ENCODE results near the gene AGBL5.

Gene AGBL5

DNA sequence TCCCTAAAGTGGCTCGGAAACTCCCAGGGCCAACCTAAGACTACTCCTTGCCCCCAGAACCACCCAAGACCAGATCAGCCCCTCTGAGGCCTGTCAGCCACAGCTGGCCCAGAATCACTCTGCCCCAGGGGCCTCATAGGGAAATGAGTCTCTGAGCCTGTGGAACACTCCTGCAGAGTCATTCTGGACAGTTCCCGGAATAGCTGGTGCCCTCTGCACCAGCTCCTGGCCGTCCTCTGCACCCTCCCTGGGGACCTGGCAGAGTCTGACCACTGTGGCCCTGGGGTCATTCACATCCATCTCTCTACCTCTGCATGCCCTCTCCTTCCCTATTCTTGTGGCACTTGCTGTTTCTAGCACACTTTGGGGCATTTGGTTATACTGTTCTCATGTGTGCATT, 33.3 kb upstream of the AGBL5 start:
- peaks cover 2% of the 10 kb centered on the region for H3K36me3 Mint-ChIP-seq
- no peak for DNase-seq (ENCODE audit: low spot score in 2 of 2)
- no peak overlapping the region for H3K27ac Mint-ChIP-seq
- H3K4me1 Mint-ChIP-seq, result no peaks in the 10 kb centered on the region
- ATAC-seq (ENCODE audit: low read depth), result no peak
- no peaks in the 10 kb centered on the region for H3K9me3 Mint-ChIP-seq
- peaks cover 2% of the 10 kb centered on the region for H3K27me3 Mint-ChIP-seq
- H3K4me3 Mint-ChIP-seq, result no peak overlapping the region

DNA sequence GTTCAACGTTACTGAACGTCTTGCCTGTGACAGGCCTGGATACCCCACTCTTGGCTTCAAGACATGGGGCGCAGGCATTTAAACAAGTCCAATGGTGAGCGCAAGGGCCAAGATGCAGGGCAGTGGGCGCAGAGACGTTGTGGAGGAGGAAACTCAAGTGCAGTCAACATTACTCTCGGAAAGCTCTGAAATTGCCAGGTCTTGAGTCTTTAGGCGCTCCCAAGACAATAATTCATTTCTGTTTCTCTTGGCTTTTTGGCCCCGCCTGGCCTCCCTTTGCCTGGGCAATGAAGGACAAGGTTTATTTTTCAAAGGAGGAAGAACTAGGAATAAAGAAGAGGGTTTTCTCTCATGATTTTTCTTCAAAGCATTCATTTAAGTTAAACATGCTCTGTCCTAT, 32.0 kb upstream of the AGBL5 start:
- H3K9me3 Mint-ChIP-seq, result no peaks in the 10 kb centered on the region
- H3K4me1 Mint-ChIP-seq, result no peaks in the 10 kb centered on the region
- H3K36me3 Mint-ChIP-seq, result peaks cover 2% of the 10 kb centered on the region
- H3K4me3 Mint-ChIP-seq, result no peak overlapping the region
- H3K27ac Mint-ChIP-seq, result no peak overlapping the region
- ATAC-seq (ENCODE audit: low read depth), result no peak
- peaks cover 2% of the 10 kb centered on the region for H3K27me3 Mint-ChIP-seq
- no peak for DNase-seq (ENCODE audit: low spot score in 2 of 2)

DNA sequence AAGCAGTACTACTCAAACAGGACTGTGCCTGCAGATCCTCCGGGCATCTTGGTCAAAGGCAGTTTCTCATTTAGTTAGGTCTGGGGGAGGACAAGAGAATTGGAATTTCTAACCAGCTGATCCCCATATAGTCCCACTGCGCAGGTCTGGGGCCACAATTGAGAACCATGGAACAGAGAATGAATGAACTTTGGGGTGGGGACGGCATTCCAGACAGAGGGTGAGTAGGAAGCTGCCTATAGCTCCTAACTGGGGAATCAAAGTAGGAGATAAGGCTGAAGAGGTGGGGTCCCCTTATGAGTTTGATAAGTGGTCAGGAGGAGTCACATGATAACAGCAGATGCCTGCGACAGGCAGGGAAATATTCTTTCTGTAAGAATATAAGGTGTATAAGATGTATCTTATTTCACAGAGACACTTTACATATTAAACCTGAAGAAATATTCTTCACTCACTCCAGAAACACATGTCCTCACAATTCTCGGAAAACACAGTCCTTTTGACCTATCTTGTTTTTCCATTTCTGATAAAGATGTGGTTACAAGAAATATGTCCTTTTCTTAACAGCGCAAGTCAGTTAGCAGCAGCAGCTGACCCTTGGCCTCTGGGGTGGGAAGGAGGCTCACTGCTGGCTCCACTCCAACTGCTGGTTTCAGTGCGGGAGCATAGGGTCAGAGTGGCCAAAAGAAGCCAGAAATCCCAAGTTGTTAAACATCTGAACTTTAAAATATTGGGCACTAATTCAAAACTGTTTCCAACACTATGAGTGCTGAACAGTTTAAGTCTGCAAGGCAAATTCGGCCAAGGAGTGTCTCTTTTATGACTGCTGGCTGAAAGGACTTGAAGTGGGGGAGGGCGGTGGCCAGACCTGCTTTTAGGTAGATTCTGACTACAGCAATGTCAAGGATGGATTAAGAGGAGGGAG, 31.3 kb upstream of the AGBL5 start:
- Mint-ChIP-seq H3K27ac (no peak overlapping the region), H3K4me3 (no peak overlapping the region), H3K36me3 (peaks cover 2% of the 10 kb centered on the region), H3K9me3 (no peaks in the 10 kb centered on the region), H3K4me1 (no peaks in the 10 kb centered on the region), H3K27me3 (peaks cover 2% of the 10 kb centered on the region)
- DNase-seq (ENCODE audit: low spot score in 2 of 2), result no peak
- no peak for ATAC-seq (ENCODE audit: low read depth)

DNA sequence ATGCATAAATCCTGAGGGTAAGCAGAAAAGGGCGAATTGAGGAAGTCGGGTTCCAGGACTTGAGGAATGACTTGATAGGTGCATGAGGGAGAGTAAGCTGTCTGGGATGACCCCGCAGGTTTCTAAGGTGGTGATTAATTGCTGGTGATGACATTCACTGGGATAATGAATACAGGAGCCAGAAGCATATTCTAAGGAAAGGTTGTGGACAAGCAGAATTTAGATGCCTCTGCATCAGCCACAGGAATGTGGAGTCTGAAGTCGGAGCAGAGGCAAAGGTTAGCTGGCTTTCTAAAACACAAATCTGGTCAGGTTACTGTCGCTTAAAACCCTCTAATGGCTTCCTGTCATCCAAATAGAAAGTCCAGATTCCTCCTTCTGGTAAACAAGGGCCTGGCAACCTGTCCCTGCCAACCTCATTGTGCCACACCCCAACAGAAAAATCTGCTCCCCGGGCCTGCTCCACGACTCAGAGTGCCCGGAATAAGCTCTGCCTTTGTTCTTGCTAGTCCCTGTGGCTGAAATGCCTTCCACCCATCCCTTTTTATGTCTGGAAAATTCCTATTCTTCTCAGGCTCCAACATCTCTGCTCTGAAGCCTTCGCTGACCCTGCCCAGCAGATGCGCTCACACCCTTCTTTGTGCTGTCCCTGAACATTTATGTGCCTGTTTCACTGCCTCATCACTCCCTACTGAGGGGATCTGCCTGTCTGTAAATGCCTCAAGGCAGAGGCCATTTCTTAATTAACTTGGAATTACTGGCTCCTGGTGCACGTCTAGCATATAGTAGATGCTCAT, 30.0 kb upstream of the AGBL5 start:
- peaks cover 2% of the 10 kb centered on the region for H3K27me3 Mint-ChIP-seq
- DNase-seq (ENCODE audit: low spot score in 2 of 2), result no peak
- no peak overlapping the region for H3K4me3 Mint-ChIP-seq
- H3K9me3 Mint-ChIP-seq, result no peaks in the 10 kb centered on the region
- H3K27ac Mint-ChIP-seq, result no peak overlapping the region
- H3K4me1 Mint-ChIP-seq, result no peaks in the 10 kb centered on the region
- no peak for ATAC-seq (ENCODE audit: low read depth)
- peaks cover 3% of the 10 kb centered on the region for H3K36me3 Mint-ChIP-seq

DNA sequence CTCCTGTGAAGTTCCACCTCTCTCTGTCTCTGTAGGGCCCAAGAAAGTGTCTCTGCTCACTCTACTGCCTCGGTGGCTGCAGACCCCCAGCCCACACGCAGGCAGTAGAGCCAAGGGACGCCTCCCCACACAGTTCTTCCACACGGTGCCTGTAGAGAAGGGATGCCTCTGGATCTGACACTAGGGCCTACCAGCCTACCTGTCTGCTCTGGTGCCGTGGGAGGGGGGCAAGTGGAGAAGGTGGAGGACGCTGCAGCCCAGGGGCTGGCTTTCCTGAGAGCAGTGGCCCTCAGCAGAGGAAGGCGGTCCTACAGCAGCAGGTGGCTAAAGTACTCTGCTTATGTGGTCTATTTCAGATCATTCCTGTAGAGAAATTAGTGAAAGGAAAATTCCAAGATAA, 27.7 kb upstream of the AGBL5 start:
- peaks cover 4% of the 10 kb centered on the region for H3K36me3 Mint-ChIP-seq
- H3K27ac Mint-ChIP-seq, result no peak overlapping the region
- peaks cover 2% of the 10 kb centered on the region for H3K4me1 Mint-ChIP-seq
- DNase-seq (ENCODE audit: low spot score in 2 of 2) (no peak), ATAC-seq (ENCODE audit: low read depth) (no peak)
- no peaks in the 10 kb centered on the region for H3K9me3 Mint-ChIP-seq
- H3K4me3 Mint-ChIP-seq, result no peak overlapping the region
- peaks cover 2% of the 10 kb centered on the region for H3K27me3 Mint-ChIP-seq

DNA sequence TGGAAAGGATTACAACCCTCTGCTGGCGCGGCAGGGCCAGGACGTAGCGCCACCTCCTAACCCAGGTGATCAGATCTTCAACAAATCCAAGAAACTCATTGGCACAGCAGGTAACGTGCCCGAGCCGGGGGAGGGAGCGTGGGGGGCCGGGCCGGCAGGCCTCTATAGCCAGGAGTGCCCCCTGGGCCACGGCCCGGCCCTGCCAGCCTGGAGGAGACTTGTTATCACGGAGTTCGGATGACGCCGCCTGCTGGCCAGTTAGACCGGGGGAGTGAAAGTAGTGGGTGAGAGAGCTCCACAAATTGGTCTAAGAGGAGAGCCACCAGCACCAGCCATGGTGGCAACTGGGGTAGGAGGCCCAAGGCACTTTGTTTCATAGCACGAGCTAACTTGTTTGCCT, 27.3 kb upstream of the AGBL5 start:
- peaks cover 2% of the 10 kb centered on the region for H3K27me3 Mint-ChIP-seq
- peaks cover 4% of the 10 kb centered on the region for H3K36me3 Mint-ChIP-seq
- no peaks in the 10 kb centered on the region for H3K9me3 Mint-ChIP-seq
- H3K4me1 Mint-ChIP-seq, result peaks cover 2% of the 10 kb centered on the region
- ATAC-seq (ENCODE audit: low read depth) (no peak), DNase-seq (ENCODE audit: low spot score in 2 of 2) (no peak)
- no peak overlapping the region for H3K4me3 Mint-ChIP-seq
- H3K27ac Mint-ChIP-seq, result no peak overlapping the region

DNA sequence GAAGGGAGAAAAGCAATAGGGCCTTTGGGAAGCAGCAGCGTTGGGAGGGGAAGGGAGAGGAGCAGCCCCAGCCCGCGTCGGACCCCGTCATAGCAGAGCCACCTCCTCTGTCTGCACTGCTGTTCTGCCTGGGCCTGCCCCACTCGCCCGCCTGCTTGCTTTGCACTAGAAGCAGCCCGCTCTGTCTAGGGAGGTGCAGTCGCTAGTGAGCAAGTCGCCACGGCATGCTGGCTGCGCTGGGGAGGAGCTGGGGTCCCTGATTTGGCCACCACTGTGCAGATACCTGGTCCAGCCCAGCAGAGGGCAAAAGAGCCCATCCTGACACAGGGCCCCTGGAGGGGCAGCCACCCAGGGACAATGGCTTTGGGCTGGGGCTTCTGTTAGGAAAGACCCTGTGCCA, 26.7 kb upstream of the AGBL5 start:
- Mint-ChIP-seq H3K9me3 (no peaks in the 10 kb centered on the region), H3K27me3 (peaks cover 2% of the 10 kb centered on the region), H3K4me3 (no peak overlapping the region), H3K4me1 (peaks cover 3% of the 10 kb centered on the region), H3K27ac (no peak overlapping the region), H3K36me3 (peaks cover 4% of the 10 kb centered on the region)
- DNase-seq (ENCODE audit: low spot score in 2 of 2) (no peak), ATAC-seq (ENCODE audit: low read depth) (no peak)

DNA sequence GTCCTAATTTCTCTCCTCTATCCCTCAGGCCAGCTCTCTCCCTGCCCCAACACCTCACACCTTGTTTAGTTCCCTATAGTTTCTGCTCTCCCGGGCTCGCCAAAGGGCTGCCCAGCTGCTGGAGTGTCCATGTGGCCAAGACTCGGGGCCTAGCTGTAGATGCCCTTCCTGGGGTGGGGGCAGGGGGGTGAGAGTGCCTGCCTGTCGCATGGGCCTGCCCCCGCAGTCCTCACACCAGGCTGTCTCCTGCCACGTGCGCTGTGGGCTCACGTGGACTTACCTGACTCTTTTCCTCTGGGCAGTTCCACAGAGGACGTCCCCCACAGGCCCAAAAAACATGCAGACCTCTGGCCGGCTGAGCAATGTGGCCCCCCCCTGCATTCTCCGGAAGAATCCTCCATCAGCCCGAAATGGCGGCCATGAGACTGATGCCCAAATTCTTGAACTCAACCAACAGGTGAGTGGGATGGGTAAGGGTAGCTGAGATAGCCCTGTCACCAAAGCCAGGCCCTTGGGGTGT, 26.1 kb upstream of the AGBL5 start:
- H3K4me1 Mint-ChIP-seq, result peaks cover 6% of the 10 kb centered on the region
- ATAC-seq (ENCODE audit: low read depth) (no peak), DNase-seq (ENCODE audit: low spot score in 2 of 2) (no peak)
- H3K27me3 Mint-ChIP-seq, result no peaks in the 10 kb centered on the region
- H3K36me3 Mint-ChIP-seq, result peaks cover 4% of the 10 kb centered on the region
- H3K4me3 Mint-ChIP-seq, result no peak overlapping the region
- no peak overlapping the region for H3K27ac Mint-ChIP-seq
- no peaks in the 10 kb centered on the region for H3K9me3 Mint-ChIP-seq

DNA sequence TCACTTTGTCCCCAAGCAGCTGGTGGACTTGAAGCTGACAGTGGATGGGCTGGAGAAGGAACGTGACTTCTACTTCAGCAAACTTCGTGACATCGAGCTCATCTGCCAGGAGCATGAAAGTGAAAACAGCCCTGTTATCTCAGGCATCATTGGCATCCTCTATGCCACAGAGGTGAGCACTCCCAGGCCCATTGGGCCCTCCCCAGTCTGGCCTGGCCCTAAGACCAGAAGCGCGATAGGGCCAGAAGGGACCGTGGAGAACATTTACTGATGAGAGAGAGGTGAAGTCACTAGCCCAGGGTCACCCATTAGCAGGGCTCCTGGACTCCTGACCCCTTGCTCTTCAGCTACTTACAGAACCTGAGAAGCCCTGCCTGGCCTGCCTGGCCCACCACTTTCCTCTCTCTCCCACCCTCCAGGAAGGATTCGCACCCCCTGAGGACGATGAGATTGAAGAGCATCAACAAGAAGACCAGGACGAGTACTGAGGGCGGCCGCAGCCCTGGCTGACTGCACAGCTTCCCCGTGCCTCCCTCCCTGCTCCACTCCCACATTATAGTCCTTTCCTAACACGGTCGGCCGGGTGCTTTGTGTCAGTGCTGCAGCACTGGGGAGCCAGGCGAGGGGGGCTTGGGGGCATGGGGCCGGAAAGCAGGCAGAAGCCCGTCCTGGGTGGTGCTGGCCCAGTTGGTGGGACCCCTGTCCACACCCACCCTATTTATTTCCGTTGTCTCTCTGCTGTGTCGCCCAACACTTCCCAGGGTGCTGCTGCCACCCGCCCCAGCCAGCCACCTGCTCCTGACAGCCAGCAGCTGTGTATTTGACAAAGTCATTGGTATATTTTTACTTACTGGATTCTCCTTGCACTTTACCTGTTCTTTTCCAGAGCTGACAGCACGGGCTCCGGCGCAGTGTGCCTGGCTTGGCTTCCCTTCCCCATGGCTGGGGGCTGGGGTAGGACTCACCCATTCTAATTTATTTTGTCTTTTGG, 25.3 kb upstream of the AGBL5 start:
- Mint-ChIP-seq H3K27ac (no peak overlapping the region), H3K36me3 (peaks cover 4% of the 10 kb centered on the region), H3K27me3 (no peaks in the 10 kb centered on the region), H3K9me3 (no peaks in the 10 kb centered on the region), H3K4me3 (no peak overlapping the region), H3K4me1 (peaks cover 7% of the 10 kb centered on the region)
- no peak for DNase-seq (ENCODE audit: low spot score in 2 of 2)
- no peak for ATAC-seq (ENCODE audit: low read depth)

DNA sequence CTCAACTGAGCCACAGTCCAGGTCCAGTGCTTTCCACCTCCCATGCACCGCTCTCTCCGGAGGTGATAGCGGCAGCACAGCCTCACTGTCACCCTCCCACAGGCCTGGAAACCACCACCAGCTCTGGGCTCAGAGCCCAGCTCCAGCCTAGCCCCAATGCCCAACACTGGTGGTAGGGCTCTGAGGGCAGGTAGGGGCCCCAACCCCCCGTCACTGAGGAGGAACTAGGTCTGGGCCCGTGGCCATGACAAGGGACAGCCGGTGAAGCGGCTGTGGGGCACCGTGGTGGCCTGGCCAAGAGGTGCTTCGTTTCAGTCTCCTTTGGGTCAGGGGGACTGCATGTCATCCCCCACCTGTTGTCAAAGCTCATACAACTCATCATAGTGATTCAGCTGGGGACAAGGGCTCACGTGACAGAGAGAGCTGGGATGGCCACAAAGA, 24.2 kb upstream of the AGBL5 start:
- H3K36me3 Mint-ChIP-seq, result peaks cover 4% of the 10 kb centered on the region
- no peak overlapping the region for H3K27ac Mint-ChIP-seq

DNA sequence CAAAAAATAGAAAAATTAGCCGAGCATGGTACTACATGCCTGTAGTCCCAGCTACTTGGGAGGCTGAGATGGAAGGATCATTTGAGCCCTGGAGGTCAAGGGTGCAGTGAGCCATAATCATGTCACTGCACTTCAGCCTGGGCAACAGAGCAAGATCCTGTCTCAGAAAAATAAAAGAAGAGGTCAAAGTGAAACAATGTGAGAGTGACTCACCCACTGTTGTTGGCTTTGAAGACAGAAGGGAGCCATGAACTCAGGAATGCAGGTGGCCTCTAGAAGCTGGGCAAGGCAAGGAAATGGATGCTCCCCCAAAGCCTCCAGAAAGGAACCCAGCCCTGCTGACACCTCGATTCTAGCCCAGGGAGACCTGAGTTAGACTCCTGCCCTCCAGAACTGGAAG, 22.4 kb upstream of the AGBL5 start:
- Mint-ChIP-seq H3K4me3 (no peak overlapping the region), H3K36me3 (peaks cover 2% of the 10 kb centered on the region), H3K27me3 (no peaks in the 10 kb centered on the region), H3K4me1 (peaks cover 16% of the 10 kb centered on the region), H3K9me3 (no peaks in the 10 kb centered on the region), H3K27ac (no peak overlapping the region)
- DNase-seq (ENCODE audit: low spot score in 2 of 2), result no peak
- no peak for ATAC-seq (ENCODE audit: low read depth)

More for the DNA sequence above, 24.2 kb upstream of the AGBL5 start:
- Mint-ChIP-seq H3K27me3 (no peaks in the 10 kb centered on the region), H3K4me1 (peaks cover 10% of the 10 kb centered on the region), H3K9me3 (no peaks in the 10 kb centered on the region), H3K4me3 (no peak overlapping the region)
- no peak for DNase-seq (ENCODE audit: low spot score in 2 of 2)
- no peak for ATAC-seq (ENCODE audit: low read depth)

DNA sequence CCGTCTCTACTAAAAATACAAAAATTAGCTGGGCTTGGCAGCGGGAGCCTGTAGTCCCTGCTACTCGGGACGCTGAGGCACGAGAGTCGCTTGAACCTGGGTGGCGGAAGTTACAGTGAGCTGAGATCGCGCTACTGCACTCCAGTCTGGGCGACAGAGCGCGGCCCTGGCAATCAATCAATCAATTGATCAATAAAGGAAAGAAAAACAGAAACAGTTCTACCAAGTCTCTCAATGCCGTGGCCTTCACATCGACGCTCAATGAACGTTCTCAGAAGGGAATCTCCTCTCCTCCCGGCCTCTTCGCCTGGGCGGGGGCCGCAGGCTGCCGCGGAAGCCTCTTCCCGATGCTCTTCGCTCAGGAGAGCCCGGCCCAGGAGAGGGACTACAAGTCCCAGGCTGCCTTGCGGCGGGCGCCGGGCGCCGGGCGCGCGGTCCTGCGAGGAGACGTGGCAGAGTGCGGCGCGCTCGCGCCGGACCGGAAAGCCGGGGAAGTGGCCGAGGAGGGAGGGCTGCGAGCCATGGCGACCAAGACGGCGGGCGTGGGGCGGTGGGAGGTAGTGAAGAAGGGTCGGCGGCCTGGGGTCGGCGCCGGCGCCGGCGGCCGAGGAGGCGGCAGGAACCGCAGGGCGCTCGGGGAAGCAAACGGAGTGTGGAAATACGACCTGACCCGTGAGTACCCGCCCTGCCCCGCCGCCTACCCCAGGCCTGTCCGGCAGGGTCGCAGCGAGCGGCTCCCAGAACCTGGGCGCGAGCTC, 18.8 kb upstream of the AGBL5 start, which contains the start of gene TMEM214:
TSS of gene TMEM214 (plus strand) at position 471 of the 758 bp plus-strand sequence. CDS start at position 522, 51 bp downstream.
- peaks cover 5% of the 10 kb centered on the region for H3K36me3 Mint-ChIP-seq
- H3K9me3 Mint-ChIP-seq, result no peaks in the 10 kb centered on the region
- peak within 1 kb of the TSS; percentile 93 for H3K27ac Mint-ChIP-seq
- peak within 1 kb of the TSS; percentile 95 for H3K4me3 Mint-ChIP-seq
- H3K4me1 Mint-ChIP-seq, result peaks cover 21% of the 10 kb centered on the region
- peak; percentile 98 for ATAC-seq (ENCODE audit: low read depth)
- no peaks in the 10 kb centered on the region for H3K27me3 Mint-ChIP-seq
- peak; percentile 58 to 67 for DNase-seq (ENCODE audit: low spot score in 2 of 2)
